ENCODE data around the gene PRKN.

DNA sequence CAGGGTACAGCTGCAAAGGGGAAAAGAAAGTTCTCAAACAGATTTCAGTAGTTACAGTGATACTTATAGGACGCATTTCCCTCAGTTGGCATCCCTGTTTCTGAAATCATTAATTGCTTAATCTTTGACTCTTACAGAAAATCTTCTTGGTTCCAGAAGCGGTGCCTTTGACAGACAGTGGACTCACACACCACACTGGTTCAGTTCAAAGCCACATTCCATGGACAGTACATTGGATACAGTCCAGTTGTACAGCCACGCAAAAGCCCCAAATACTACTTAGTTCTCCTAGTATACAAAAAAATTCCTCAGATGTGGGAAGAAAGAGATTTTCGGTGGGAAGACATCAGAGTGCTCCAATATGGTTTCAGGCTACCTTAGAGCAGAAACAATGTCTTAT lies 460.4 kb downstream of the PRKN start:
- TF ChIP-seq CTCF (conservative IDR thresholded peaks at IDR 0.05 in 1 of 2, IDR thresholded peaks at IDR 0.05 in 1 of 2; ENCODE audit: low read depth in 1 of 2, low read length in 2 of 2) (no peak), EZH2 (IDR thresholded peaks at IDR 0.05; ENCODE audit: low read length, missing control alignments) (no peak)

All from fibroblast of lung (primary cell).